ENCODE measurements around the gene WDR70.
A peak's percentile ranks its signal among the peaks of the same experiment; 100 is the strongest.

Gene WDR70

DNA sequence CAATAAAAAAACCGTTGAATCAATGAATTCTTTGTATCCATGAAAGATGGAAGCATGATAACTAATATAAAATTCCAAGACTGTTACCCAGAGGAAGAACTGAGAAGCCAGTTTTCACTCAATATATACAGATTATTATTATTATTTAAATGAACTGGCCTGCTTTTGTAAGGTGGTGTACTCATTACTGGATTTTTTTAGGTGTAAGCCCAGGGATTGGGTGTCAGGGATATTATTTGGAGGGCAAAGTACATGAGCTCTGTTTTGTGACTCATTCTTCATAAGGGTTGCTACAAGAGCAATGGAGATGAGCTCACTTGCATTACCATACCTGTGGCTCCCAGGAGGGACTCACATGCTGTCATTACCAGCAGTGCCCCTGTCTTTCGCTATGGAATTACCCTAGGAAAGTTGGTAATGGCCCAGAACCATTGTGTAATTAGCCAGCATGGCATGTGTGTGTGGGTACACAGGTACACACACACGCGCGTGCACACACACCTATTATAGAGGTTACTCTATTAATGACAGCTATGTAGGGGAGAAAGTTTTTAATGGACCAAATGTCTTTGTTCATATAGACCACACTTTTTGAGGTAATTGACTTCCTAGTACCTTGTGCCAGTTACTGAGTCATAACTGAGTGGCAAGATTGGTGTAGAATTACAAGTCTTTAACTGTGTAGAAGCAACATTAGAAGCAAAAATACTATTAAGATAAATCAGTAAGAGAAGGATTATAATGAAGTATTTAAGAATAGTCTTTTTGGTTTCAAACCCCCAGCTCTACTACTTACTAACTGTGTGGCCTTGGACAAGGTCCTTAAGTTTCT, 317.3 kb downstream of the WDR70 start:
- H3K9me3 Mint-ChIP-seq: peaks cover 25% of the 10 kb centered on the region
- peaks cover 5% of the 10 kb centered on the region for H3K36me3 Mint-ChIP-seq (ENCODE audit: low read depth)
- no peaks in the 10 kb centered on the region for H3K27me3 Mint-ChIP-seq (ENCODE audit: low read depth)
- H3K4me1 Mint-ChIP-seq (ENCODE audit: low read depth): no peaks in the 10 kb centered on the region
- H3K27ac Mint-ChIP-seq: no peak overlapping the region
- no peak overlapping the region for H3K4me3 Mint-ChIP-seq

- Mint-ChIP-seq H3K36me3 (ENCODE audit: low read depth) (peaks cover 7% of the 10 kb centered on the region), H3K4me3 (no peak overlapping the region), H3K27ac (no peak overlapping the region)
Observed at GRCh38 chr5:37701868-37702267, 322.8 kb downstream of the WDR70 start.

GRCh38 chr5:37703841-37704241, 324.7 kb downstream of the WDR70 start:
- Mint-ChIP-seq H3K27ac (no peak overlapping the region), H3K27me3 (ENCODE audit: low read depth) (no peaks in the 10 kb centered on the region), H3K4me1 (ENCODE audit: low read depth) (no peaks in the 10 kb centered on the region), H3K36me3 (ENCODE audit: low read depth) (peaks cover 7% of the 10 kb centered on the region), H3K4me3 (no peak overlapping the region), H3K9me3 (no peaks in the 10 kb centered on the region)

More at GRCh38 chr5:37701868-37702267, 322.8 kb downstream of the WDR70 start:
- no peaks in the 10 kb centered on the region for H3K9me3 Mint-ChIP-seq
- H3K4me1 Mint-ChIP-seq (ENCODE audit: low read depth): no peaks in the 10 kb centered on the region
- H3K27me3 Mint-ChIP-seq (ENCODE audit: low read depth): no peaks in the 10 kb centered on the region

DNA sequence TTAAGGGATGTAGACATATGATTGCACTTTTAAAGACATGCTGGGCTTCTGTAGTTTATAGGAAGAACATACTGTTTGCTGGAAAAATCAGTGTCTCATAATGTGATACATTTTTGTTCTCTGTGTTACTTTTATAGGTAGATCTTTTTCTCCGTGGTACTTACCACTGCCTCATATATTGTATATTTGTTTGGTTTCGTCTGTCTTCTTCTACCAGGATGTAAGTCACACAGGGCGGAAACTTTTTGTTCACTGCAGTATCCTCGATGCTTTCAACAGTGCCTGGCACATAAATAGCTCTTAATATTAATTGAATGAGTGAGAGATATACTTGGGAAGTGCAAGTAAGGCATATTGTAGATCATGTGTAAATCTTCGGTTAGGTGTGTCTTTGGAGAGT, 325.3 kb downstream of the WDR70 start:
- Mint-ChIP-seq H3K4me1 (ENCODE audit: low read depth) (no peaks in the 10 kb centered on the region), H3K36me3 (ENCODE audit: low read depth) (peaks cover 7% of the 10 kb centered on the region), H3K27me3 (ENCODE audit: low read depth) (no peaks in the 10 kb centered on the region), H3K4me3 (no peak overlapping the region), H3K27ac (no peak overlapping the region), H3K9me3 (no peaks in the 10 kb centered on the region)

DNA sequence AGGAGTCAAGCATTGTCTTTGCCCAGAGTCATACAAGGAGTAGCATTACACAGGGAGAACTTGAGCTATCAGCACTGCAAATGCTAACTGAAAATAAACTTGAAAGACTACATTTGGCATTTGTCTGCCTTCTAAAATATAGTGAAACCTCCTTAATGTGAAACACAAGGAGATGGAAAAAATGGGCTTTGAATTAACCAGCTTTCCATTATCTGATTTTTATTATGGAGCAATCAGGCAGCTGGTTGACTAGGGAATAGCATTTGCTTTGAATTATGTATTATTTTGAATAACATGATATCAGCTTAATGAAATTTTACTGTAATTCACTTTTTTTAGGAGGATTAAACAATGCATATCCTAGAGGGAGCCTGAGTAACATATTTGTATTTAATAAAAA, 329.9 kb downstream of the WDR70 start:
- Mint-ChIP-seq H3K4me1 (ENCODE audit: low read depth) (no peaks in the 10 kb centered on the region), H3K27ac (no peak overlapping the region), H3K36me3 (ENCODE audit: low read depth) (peaks cover 1% of the 10 kb centered on the region), H3K9me3 (no peaks in the 10 kb centered on the region), H3K27me3 (ENCODE audit: low read depth) (no peaks in the 10 kb centered on the region), H3K4me3 (no peak overlapping the region)

DNA sequence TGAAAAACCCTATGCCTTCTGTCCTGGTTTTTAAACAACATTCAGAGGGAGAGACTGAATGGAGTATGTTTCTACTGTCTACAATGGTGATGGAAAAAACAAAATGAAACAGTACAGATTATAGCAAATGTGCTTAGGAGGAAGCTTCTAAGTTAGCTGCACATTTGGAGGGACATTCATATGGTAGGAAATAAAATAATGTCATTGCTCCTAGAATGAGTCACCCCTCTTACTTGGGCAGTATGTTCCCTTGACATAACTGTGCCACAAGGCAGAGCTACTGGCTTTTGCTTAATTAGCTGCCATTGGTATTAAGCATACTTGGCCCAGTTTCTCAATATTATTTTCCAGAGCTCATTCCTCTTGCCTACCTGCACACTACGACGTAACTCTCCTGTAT, 331.8 kb downstream of the WDR70 start:
- no peaks in the 10 kb centered on the region for H3K4me1 Mint-ChIP-seq (ENCODE audit: low read depth)
- no peak overlapping the region for H3K27ac Mint-ChIP-seq
- no peaks in the 10 kb centered on the region for H3K9me3 Mint-ChIP-seq
- H3K4me3 Mint-ChIP-seq: no peak overlapping the region
- H3K36me3 Mint-ChIP-seq (ENCODE audit: low read depth): peaks cover 5% of the 10 kb centered on the region
- no peaks in the 10 kb centered on the region for H3K27me3 Mint-ChIP-seq (ENCODE audit: low read depth)

GRCh38 chr5:37712750-37713149, 333.6 kb downstream of the WDR70 start:
- H3K4me1 Mint-ChIP-seq (ENCODE audit: low read depth): no peaks in the 10 kb centered on the region
- no peaks in the 10 kb centered on the region for H3K27me3 Mint-ChIP-seq (ENCODE audit: low read depth)
- H3K27ac Mint-ChIP-seq: no peak overlapping the region
- H3K9me3 Mint-ChIP-seq: no peaks in the 10 kb centered on the region
- H3K36me3 Mint-ChIP-seq (ENCODE audit: low read depth): peaks cover 4% of the 10 kb centered on the region
- H3K4me3 Mint-ChIP-seq: no peak overlapping the region

GRCh38 chr5:37714756-37715155, 335.6 kb downstream of the WDR70 start:
- H3K9me3 Mint-ChIP-seq: no peaks in the 10 kb centered on the region
- H3K4me1 Mint-ChIP-seq (ENCODE audit: low read depth): no peaks in the 10 kb centered on the region
- H3K27ac Mint-ChIP-seq: no peak overlapping the region
- no peaks in the 10 kb centered on the region for H3K27me3 Mint-ChIP-seq (ENCODE audit: low read depth)
- H3K36me3 Mint-ChIP-seq (ENCODE audit: low read depth): peaks cover 4% of the 10 kb centered on the region
- no peak overlapping the region for H3K4me3 Mint-ChIP-seq

- H3K36me3 Mint-ChIP-seq (ENCODE audit: low read depth): peaks cover 4% of the 10 kb centered on the region
- H3K27me3 Mint-ChIP-seq (ENCODE audit: low read depth): no peaks in the 10 kb centered on the region
- H3K4me3 Mint-ChIP-seq: no peak overlapping the region
- H3K4me1 Mint-ChIP-seq (ENCODE audit: low read depth): peaks cover 3% of the 10 kb centered on the region
- H3K27ac Mint-ChIP-seq: no peak overlapping the region
- no peaks in the 10 kb centered on the region for H3K9me3 Mint-ChIP-seq
Observed at GRCh38 chr5:37715361-37715760, 336.2 kb downstream of the WDR70 start.

- Mint-ChIP-seq H3K4me1 (ENCODE audit: low read depth) (peaks cover 7% of the 10 kb centered on the region), H3K36me3 (ENCODE audit: low read depth) (peaks cover 5% of the 10 kb centered on the region), H3K27me3 (ENCODE audit: low read depth) (no peaks in the 10 kb centered on the region), H3K27ac (no peak overlapping the region), H3K4me3 (no peak overlapping the region), H3K9me3 (no peaks in the 10 kb centered on the region)
Observed at GRCh38 chr5:37715992-37716391, 336.9 kb downstream of the WDR70 start.

DNA sequence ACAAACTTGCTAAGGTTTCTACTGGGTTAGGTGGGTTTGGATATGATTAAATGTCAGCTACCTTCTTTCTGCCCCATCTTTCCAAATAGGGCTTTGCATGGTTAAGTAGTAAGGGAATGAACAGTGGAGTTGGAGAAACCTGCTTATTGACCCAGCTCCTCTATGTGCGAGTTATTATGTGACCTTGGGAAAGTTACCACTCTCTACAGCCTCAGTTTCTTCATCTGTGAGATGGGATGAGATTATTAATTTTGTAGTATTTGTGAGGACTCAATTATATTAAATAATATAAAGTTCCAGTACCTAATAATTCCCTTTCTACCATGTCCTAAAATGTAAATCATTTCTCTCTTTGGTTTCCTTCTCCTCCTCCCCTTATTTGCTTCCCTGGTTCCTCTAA, 337.3 kb downstream of the WDR70 start:
- Mint-ChIP-seq H3K9me3 (no peaks in the 10 kb centered on the region), H3K27me3 (ENCODE audit: low read depth) (no peaks in the 10 kb centered on the region), H3K36me3 (ENCODE audit: low read depth) (peaks cover 5% of the 10 kb centered on the region), H3K27ac (no peak overlapping the region), H3K4me1 (ENCODE audit: low read depth) (peaks cover 11% of the 10 kb centered on the region), H3K4me3 (no peak overlapping the region)

DNA sequence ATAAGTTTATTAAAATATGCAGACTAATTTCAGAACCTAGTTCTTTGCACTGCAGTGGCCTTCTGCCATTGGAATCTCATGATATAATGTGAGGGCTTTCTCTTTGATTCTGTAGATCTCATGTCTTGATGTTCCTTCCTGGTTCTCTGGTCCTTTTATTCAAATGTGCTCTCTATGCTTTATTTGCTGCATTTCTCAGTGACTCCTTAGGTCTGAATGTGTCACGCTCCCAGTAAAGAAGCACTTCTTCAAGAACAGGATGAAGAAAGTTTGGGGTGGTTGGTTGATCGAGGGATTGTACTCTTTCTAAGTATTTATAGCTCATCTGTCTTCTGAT, 338.1 kb downstream of the WDR70 start:
- Mint-ChIP-seq H3K36me3 (ENCODE audit: low read depth) (peaks cover 5% of the 10 kb centered on the region), H3K27ac (no peak overlapping the region), H3K27me3 (ENCODE audit: low read depth) (no peaks in the 10 kb centered on the region)

DNA sequence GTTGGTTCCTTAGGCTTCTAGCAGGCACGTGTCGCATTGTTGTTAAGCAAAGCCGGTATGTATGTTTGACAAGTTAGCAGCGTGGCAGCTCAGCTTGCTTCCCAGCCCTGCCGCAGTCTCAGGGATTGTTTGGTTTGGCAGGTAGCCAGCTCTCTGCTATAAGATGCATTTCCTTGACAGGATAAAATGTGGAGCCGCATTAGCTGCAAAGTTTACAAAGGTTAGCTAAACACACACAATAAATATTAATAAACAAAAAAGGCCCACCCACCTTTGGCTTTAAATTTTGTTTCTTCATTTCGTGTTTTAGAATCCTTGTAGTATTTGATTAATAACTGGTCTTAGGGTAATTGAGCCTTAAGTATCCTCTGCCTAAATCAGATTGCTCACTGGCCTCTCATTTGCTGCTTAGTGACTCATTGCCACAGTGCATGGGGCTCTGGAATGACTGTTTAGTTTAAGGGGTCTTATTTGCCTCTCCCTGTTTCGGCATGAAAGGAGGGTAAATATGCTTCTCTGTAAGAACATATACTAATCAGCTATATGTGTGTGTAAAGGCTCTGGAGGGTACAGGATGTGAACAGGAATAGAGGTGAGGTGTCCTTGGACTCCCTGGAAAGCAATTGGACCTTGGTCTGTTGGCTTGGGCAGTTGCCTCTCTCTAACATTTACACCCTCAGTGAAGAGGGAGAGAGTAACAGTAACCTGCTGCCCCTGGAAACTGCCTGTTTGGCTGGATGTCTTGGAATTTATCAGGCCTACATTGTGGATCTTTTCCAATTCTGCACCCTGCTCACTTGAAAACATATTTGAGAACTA, 338.7 kb downstream of the WDR70 start:
- Mint-ChIP-seq H3K27ac (no peak overlapping the region), H3K36me3 (ENCODE audit: low read depth) (peaks cover 8% of the 10 kb centered on the region), H3K4me1 (ENCODE audit: low read depth) (peaks cover 20% of the 10 kb centered on the region), H3K27me3 (ENCODE audit: low read depth) (no peaks in the 10 kb centered on the region), H3K9me3 (no peaks in the 10 kb centered on the region), H3K4me3 (no peak overlapping the region)

More for the DNA sequence above, 338.1 kb downstream of the WDR70 start:
- Mint-ChIP-seq H3K4me3 (no peak overlapping the region), H3K9me3 (no peaks in the 10 kb centered on the region), H3K4me1 (ENCODE audit: low read depth) (peaks cover 15% of the 10 kb centered on the region)

- Mint-ChIP-seq H3K36me3 (ENCODE audit: low read depth) (peaks cover 5% of the 10 kb centered on the region), H3K4me3 (no peak overlapping the region), H3K27me3 (ENCODE audit: low read depth) (no peaks in the 10 kb centered on the region), H3K4me1 (ENCODE audit: low read depth) (peaks cover 27% of the 10 kb centered on the region), H3K9me3 (no peaks in the 10 kb centered on the region), H3K27ac (no peak overlapping the region)
Observed at GRCh38 chr5:37720550-37720952, 341.4 kb downstream of the WDR70 start.

DNA sequence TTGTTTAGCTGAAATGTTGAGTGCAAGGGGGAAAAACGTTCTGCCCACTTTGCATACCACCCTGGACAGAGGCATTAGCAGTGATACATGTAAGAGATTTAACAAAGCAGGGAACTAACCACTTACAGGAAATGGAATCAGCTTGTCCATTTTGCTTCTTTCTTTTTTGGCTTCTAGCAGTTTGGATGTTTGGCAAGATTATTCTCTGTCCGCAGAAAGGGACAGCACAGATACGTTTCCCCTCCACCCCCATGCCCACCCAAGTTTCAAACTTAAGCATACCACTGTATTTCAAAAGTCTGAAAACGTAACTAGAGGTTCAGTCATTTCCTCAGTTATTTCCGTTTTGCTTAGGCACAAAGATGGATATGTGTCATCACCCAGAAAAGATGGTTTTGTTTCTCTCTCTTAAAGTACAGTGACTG, 342.3 kb downstream of the WDR70 start:
- Mint-ChIP-seq H3K4me1 (ENCODE audit: low read depth) (peaks cover 27% of the 10 kb centered on the region), H3K4me3 (peak overlapping the region; percentile 53), H3K27me3 (ENCODE audit: low read depth) (no peaks in the 10 kb centered on the region), H3K27ac (peak overlapping the region; percentile 79), H3K9me3 (no peaks in the 10 kb centered on the region), H3K36me3 (ENCODE audit: low read depth) (peaks cover 9% of the 10 kb centered on the region)
